OCI-LY1 (cell line): Measurements from ENCODE around the gene PTGER3.

Experiments used
- H2AFZ ChIP-seq: fragments of 200-600 bp; sonication (generic), shearing (Covaris generic); 2 replicates; pipeline ENCODE4 v1.6.0; 2014; ENCODE audit warnings: antibody characterized with exemption, mild to moderate bottlenecking, low read length
- H3F3A ChIP-seq: fragments of 200-600 bp; sonication (generic), shearing (Covaris generic); 2 replicates; pipeline ENCODE4 v1.6.0; 2014; ENCODE audit warnings: mild to moderate bottlenecking, antibody characterized with exemption, low read length, moderate library complexity; ENCODE audit not compliant: insufficient read depth
- H3K27ac ChIP-seq: fragments of 200-600 bp; sonication (generic); 2 replicates; pipeline ENCODE4 v1.5.1; 2014; ENCODE audit warnings: low read length, mixed run types, mild to moderate bottlenecking, low read depth; ENCODE audit not compliant: poor library complexity, severe bottlenecking
- H3K27me3 ChIP-seq: fragments of 200-600 bp; sonication (generic); 2 replicates; pipeline ENCODE4 v1.6.0; 2014; ENCODE audit warnings: antibody characterized with exemption, mild to moderate bottlenecking, low read length, moderate library complexity; ENCODE audit not compliant: insufficient read depth
- H3K36me3 ChIP-seq: fragments of 200-600 bp; sonication (generic); 2 replicates; pipeline ENCODE4 v1.6.1; 2014; ENCODE audit warnings: mild to moderate bottlenecking, antibody characterized with exemption, low read length, moderate library complexity, mixed read lengths; ENCODE audit not compliant: insufficient read depth
- H3K4me1 ChIP-seq: fragments of 200-600 bp; sonication (generic); 2 replicates; pipeline ENCODE4 v1.5.1; 2014; ENCODE audit warnings: mild to moderate bottlenecking, low read length, moderate library complexity; ENCODE audit not compliant: insufficient read depth, severe bottlenecking
- H3K4me2 ChIP-seq: fragments of 200-600 bp; sonication (generic), shearing (Covaris generic); 2 replicates; pipeline ENCODE4 v1.6.1; 2014; ENCODE audit warnings: low read length
- H3K4me3 ChIP-seq: fragments of 200-600 bp; sonication (generic); 2 replicates; pipeline ENCODE4 v1.5.1; 2014; ENCODE audit warnings: low read length, low read depth, mild to moderate bottlenecking, mixed read lengths; ENCODE audit not compliant: poor library complexity, severe bottlenecking
- H3K79me2 ChIP-seq: fragments of 200-600 bp; shearing (Covaris generic); 2 replicates; pipeline ENCODE4 v1.6.1; 2016; ENCODE audit warnings: mixed run types, low read length, mixed read lengths; ENCODE audit not compliant: insufficient read depth
- H3K9ac ChIP-seq: fragments of 200-600 bp; sonication (generic), shearing (Covaris generic); 2 replicates; pipeline ENCODE4 v1.6.1; 2014; ENCODE audit warnings: mild to moderate bottlenecking, low read length, mixed read lengths
- H3K9me2 ChIP-seq: fragments of 200-600 bp; sonication (generic), shearing (Covaris generic); 2 replicates; pipeline ENCODE4 v1.6.1; 2014; ENCODE audit warnings: low read depth, mild to moderate bottlenecking, low read length, mixed read lengths
- H3K9me3 ChIP-seq: fragments of 200-600 bp; shearing (Covaris generic); 2 replicates; pipeline ENCODE4 v1.6.1; 2014; ENCODE audit warnings: low read length, mixed read lengths
- H4K20me1 ChIP-seq: fragments of 200-600 bp; sonication (generic), shearing (Covaris generic); 2 replicates; pipeline ENCODE4 v1.6.0; 2016; ENCODE audit warnings: mild to moderate bottlenecking, low read length; ENCODE audit not compliant: insufficient read depth
- EZH2 ChIP-seq: fragments of 200-600 bp; sonication (generic), shearing (Covaris generic); IDR thresholded peaks from 2 replicates; pipeline ENCODE4 v1.8.0; 2017; ENCODE audit warnings: borderline replicate concordance, mixed run types, mild to moderate bottlenecking, antibody characterized with exemption, low read length, moderate library complexity, mixed read lengths
- TF ChIP-seq, protein P1 (sequence below): fragments of 200-600 bp; sonication (generic), shearing (Covaris generic); IDR thresholded peaks from 2 replicates; pipeline ENCODE4 v1.5.1; 2017; ENCODE audit warnings: mild to moderate bottlenecking, antibody characterized with exemption, low read length, moderate library complexity, mixed read lengths

PTGER3 gene

DNA sequence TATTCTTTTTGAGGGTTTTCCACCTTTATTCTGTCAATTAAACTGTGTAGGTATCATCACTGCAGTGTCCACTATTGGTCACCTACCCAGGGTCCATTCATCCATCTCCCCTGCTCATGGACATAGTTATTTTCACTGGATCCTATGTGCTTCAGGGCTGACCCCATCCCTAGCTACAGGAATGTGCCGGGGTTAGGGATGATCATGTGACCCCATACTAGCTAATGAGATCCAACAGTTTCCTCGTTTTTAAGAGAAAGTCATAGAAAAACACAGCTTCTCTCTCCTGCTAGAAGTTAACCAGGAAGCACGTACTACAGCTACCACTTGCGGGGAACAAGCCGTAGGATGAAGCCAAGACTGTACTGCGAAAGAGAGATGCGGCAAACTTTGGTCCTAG, 19.6 kb downstream of the PTGER3 start:
- H3F3A ChIP-seq: no peaks in the 10 kb centered on the region
- no peaks in the 10 kb centered on the region for H3K4me1 ChIP-seq
- H3K36me3 ChIP-seq: no peaks in the 10 kb centered on the region
- H3K9me2 ChIP-seq: no peaks in the 10 kb centered on the region
- no peak overlapping the region for H2AFZ ChIP-seq
- H3K9ac ChIP-seq: no peak overlapping the region
- no peaks in the 10 kb centered on the region for H3K79me2 ChIP-seq
- no peak overlapping the region for H3K4me3 ChIP-seq
- TF ChIP-seq, protein P1, sequence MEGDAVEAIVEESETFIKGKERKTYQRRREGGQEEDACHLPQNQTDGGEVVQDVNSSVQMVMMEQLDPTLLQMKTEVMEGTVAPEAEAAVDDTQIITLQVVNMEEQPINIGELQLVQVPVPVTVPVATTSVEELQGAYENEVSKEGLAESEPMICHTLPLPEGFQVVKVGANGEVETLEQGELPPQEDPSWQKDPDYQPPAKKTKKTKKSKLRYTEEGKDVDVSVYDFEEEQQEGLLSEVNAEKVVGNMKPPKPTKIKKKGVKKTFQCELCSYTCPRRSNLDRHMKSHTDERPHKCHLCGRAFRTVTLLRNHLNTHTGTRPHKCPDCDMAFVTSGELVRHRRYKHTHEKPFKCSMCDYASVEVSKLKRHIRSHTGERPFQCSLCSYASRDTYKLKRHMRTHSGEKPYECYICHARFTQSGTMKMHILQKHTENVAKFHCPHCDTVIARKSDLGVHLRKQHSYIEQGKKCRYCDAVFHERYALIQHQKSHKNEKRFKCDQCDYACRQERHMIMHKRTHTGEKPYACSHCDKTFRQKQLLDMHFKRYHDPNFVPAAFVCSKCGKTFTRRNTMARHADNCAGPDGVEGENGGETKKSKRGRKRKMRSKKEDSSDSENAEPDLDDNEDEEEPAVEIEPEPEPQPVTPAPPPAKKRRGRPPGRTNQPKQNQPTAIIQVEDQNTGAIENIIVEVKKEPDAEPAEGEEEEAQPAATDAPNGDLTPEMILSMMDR: no peak
- TF ChIP-seq EZH2: no peak
- no peaks in the 10 kb centered on the region for H4K20me1 ChIP-seq
- no peaks in the 10 kb centered on the region for H3K9me3 ChIP-seq
- no peak overlapping the region for H3K4me2 ChIP-seq
- H3K27me3 ChIP-seq: no peaks in the 10 kb centered on the region
- H3K27ac ChIP-seq: no peak overlapping the region

DNA sequence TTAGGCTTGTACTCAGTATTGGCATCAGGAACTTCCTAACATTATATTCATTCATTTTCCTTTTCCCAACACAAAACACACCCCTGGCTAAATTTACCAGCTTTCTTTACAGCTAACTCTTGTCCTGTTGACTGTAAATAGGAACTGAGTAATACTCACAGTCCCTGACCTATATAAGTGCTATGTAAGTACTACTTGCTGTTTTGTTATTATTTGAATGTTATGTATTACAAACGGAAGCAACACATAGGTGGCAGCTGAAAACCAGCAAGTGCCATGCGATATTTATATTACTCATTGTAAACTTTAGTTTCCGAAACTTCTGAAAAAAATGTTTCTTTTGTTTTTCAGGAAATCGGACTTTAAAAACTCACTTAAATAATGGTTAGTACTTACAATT, 21.5 kb downstream of the PTGER3 start:
- no peak overlapping the region for H3K4me3 ChIP-seq
- H2AFZ ChIP-seq: no peak overlapping the region
- H3K36me3 ChIP-seq: no peaks in the 10 kb centered on the region
- no peaks in the 10 kb centered on the region for H3K9me3 ChIP-seq
- no peaks in the 10 kb centered on the region for H3F3A ChIP-seq
- H3K9me2 ChIP-seq: no peaks in the 10 kb centered on the region
- no peak overlapping the region for H3K9ac ChIP-seq
- no peaks in the 10 kb centered on the region for H3K4me1 ChIP-seq
- no peaks in the 10 kb centered on the region for H3K27me3 ChIP-seq
- no peak overlapping the region for H3K27ac ChIP-seq
- H3K4me2 ChIP-seq: no peak overlapping the region
- TF ChIP-seq, protein P1: no peak
- no peak for TF ChIP-seq EZH2
- no peaks in the 10 kb centered on the region for H4K20me1 ChIP-seq
- H3K79me2 ChIP-seq: no peaks in the 10 kb centered on the region

DNA sequence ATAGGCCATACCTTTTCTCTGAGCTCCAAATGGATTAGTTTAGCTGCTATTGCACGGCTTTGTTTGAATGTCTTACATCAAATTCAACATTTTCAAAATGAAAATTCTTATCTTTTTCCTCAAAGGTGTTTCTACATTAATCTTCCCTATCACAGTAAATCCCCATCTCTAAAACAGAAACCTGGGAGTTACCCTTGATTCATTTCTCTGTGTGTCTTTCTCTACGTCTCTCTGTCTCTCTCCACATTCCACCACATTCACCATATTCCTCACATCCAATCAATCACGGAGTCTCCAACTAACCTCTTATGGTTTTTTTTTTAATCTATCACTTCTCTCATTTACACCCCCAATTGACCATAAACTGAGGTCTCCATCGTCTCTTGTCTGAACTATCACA, 24.1 kb downstream of the PTGER3 start:
- Histone ChIP-seq H3K9me3 (no peaks in the 10 kb centered on the region), H4K20me1 (no peaks in the 10 kb centered on the region), H3K4me1 (no peaks in the 10 kb centered on the region), H3K9me2 (no peaks in the 10 kb centered on the region), H3K4me3 (no peak overlapping the region), H3F3A (no peaks in the 10 kb centered on the region), H3K9ac (no peak overlapping the region), H3K27me3 (no peaks in the 10 kb centered on the region), H2AFZ (no peak overlapping the region), H3K27ac (no peak overlapping the region), H3K36me3 (no peaks in the 10 kb centered on the region), H3K4me2 (no peak overlapping the region), H3K79me2 (no peaks in the 10 kb centered on the region)
- TF ChIP-seq, protein P1: no peak
- TF ChIP-seq EZH2: no peak
